HS-27A (cell line): ENCODE data around the gene CDC27.
"Not testable (repeated sequence)": the region's sequence is repeated elsewhere in the genome, so short reads cannot be mapped to it uniquely, and the experiment has no call there.

Experiments
- DNase-seq: peaks from one replicate; pipeline ENCODE4 v3.0.0-alpha.2; 2012; ENCODE audit warnings: low read depth, missing footprints

The CDC27 gene

DNA sequence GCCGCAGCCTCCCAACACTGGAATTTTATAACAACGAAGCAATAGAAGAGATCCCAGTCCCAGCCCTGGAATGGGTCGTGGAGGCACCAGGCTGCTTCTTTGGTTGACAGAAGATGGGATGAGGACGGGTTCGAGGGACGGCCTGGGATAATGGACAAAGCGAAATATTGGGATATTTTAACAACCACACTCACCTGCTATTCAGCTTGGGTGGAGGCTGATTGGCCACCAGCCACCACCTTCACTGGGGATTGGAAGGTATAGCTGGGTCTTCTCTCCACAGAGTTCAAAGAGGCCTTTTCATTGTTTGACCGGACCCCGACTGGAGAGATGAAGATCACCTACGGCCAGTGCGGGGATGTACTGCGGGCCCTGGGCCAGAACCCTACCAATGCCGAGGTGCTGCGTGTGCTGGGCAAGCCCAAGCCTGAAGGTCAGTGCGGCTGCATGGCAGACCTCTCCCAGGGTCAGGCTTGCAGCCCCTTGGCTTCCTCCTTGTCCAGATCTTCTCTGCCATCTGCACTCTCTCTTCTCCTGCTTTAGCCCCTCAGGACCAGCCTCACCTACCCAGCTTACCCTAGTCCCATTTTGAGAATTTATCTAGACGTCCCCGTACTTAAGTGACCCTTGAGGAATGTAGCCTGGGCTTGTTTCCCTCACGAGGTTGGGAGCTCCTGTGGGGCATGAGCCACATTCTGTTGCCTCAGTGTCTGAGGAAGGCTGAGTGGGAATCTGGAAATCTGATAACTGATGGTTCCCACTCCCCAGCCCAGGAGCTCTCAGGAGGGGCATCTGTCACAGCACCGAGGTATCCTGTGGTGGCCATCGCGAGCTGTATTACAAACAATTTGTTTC, 30.8 kb upstream of the CDC27 start:
- no peak for DNase-seq

DNA sequence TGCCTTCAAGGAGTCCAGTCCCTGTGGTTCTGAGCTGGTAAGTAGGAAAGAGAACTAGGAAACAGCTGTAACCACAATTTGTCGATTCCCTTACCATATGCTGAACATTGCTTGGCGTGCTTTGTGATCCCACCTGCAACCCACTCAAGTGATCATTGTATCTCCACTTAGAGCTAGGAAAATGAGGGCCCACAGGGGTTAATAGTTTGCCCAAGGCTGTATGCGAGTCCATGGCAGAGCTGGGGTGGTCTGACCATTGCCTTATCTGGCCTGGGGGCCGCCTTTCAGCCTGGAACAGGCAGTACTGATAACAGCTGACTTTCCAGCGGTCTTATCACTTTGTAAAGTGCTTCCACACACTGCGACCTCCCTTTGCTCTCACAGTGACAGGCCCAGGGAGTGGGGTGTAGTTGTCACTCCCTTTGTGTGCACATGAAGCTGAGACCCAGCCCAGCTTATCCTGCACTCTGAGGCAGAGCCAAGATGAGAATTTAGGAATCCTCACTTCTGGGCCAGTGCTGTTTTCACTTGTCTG, 29.9 kb upstream of the CDC27 start:
- no peak for DNase-seq

DNA sequence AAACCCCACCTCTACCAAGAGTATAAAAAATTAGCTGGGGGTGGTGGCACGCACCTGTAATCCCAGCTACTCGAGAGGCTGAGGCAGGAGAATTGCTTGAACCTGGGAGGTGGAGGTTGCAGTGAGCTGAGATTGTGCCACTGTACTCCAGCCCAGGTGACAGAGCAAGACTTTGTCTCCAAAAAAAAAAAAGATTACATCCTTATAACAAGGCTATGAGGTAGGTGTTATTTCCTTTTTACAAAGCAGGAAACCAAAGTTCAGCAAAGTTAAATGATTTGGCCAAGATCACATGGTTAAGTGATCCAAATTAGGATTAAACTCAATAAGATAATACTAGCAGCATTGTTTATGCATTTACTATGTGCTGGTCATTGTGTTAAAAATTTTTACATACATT, 28.2 kb upstream of the CDC27 start:
- not testable (repeated sequence) for DNase-seq

DNA sequence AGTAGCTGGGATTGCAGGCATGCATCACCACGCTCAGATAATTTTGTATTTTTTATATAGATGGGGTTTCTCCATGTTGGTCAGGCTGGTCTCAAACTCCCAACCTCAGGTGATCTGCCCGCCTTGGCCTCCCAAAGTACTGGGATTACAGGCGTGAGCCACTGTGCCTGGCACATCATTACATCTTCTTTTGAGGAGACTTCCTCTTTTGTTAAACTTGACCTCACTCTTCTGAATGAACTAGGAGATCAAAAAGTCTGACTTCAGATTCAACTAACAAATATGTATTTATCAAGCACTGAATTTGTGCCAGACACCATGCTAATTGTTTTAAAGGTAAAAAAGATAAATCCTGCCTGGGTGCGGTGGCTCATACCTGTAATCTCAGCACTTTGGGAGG, 27.7 kb upstream of the CDC27 start:
- DNase-seq = not testable (repeated sequence)

DNA sequence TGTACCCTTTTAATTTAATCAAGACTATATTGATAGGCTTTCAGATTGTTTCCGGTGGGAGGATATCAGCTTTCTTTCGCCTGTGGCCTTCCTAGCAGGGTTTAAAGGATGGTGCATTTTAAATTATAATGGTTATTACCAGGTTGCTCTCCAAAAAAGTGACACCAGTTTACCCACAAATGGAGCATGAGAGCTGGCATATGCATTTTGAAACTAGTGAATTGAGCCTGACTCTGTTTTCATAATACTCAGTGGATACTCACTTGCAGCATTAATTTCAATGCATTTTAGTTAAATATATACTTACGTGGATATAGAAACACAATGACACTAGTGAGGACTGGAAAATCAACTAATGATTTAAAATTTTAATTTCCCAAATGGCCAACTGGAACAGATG, 25.8 kb upstream of the CDC27 start:
- DNase-seq = no peak

DNA sequence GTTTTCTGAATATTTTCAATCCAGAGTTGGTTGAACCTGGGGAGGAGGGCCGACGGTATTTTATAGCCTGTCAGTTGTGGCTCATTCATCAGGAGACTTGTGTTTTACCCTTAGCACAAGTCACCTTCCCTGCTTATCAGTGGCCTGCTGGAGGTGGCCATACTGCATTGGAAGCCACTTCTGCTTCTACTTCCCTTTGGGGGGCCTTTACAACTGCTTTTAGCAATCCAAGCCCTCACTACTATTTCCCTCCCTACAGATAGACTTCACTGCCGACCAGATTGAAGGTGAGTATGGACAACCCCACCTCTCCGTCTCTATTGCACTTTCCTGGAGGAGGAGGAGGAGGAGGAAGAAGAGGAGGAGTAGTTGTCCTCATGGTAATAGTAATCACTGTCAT, 24.4 kb upstream of the CDC27 start:
- no peak for DNase-seq

DNA sequence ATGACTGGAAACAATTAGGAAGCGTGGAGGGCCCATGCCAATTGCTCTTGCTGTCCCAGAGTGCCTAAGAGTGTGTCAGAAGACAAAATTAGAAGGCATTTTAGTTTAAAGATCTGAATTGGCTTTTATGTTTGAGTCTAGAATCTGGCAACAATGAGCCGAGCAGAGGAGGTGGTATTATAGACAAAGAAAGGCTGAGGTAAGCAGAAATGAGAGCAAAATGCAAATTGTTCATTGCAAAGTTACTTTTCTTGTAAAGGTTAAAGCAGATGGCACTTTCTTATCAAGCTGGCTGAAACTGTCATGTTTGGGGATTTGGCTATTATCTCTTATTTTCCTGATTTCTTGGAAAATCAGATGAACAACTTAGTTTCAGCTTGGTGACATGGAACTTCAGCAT, 23.4 kb upstream of the CDC27 start:
- DNase-seq = no peak

DNA sequence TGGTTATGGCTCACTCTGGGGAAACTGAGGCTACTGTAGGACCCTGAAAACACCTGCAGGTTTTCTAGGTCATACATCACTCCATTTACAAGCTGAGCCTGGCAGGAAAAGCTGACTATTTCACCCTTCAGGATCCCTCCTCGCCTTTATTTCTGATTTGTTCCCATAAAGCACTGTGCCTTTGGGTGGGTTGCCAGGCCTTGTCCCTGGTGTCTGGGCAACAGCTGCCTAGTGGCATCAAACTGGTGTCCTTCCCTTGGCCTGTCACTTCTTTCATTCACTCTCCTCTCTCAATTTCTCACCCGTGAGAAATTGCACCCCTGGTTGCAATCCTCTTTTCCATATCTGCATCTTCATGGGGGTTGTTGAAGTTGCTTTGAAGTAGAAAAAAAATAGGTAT, 21.7 kb upstream of the CDC27 start:
- DNase-seq = no peak

DNA sequence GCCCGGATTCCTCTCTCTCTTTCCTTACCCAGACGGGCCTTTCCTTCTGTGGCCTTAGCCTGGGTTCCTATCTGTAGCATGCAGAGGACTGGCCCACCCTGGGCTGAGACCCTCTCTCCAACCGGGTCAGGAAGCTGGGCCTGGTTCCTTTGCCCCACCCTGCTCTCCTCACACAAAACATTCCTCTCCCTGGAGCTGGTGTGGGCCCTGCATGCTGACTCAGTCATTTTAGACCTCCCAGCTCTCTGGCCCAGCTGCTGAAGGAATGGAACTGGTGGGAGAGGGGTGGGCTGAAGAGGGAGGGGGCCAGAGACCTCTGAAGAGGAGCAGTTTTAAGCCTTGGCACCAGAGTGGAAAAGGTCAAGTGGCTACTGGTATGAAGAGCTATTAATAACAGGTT, 21.0 kb upstream of the CDC27 start:
- no peak for DNase-seq

DNA sequence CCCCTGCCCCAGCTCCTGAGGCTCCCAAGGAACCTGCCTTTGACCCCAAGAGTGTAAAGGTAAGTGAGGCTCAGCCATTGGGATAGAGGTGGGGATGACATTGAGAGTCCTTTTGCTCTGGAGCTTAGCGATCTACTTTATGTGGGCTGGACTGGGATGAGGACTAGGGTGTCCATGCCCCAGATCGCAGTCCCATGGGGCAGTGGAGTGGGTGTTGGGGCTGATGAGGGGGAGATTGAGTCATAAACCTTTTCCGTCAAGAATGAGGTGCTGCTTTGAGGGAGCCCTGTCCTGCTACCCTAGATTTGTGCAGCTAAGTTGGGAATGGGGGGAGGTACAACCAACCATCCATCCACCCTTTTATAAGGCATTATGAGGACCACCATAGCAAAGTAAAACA, 20.4 kb upstream of the CDC27 start:
- no peak for DNase-seq

DNA sequence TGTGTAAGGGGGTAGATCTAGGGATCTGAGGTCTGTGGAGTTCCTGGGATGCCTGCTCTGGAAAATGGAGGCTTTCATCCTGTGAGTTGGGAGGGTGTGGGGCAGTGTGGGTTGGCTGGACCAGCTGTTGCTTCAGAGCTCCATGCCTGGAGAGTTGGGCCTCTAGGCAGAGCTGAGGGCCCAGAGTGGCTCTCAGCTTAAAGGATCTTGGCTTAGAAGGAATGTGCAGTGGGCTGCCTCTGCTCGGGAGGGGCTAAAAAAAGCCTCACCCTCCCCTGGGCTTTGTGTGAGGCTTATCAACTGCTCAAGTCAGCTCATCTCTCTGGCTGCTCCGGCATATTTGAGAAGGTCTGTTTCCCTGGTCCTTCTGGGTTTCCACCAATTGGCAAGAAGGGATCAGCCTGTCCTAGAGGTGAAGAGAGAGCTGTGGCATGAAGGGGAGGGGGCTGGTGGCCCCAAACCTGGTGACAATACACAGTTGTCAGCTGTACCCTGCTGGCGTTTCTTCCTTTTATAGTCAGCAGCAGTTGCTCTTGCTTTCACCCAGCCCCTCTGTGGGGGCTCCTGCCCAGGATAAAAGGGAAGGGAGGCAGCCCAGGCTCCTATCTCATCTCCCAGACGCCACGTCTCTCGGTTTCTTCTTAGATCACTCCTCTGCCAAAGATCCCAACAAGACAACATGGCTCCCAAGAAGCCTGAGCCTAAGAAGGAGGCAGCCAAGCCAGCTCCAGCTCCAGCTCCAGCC, 19.8 kb upstream of the CDC27 start, which contains the start of gene MYL4:
Gene MYL4 (plus strand): TSS at position 605 of the 745 bp plus-strand sequence. CDS start 75 bp downstream, at position 680.
- no peak for DNase-seq

DNA sequence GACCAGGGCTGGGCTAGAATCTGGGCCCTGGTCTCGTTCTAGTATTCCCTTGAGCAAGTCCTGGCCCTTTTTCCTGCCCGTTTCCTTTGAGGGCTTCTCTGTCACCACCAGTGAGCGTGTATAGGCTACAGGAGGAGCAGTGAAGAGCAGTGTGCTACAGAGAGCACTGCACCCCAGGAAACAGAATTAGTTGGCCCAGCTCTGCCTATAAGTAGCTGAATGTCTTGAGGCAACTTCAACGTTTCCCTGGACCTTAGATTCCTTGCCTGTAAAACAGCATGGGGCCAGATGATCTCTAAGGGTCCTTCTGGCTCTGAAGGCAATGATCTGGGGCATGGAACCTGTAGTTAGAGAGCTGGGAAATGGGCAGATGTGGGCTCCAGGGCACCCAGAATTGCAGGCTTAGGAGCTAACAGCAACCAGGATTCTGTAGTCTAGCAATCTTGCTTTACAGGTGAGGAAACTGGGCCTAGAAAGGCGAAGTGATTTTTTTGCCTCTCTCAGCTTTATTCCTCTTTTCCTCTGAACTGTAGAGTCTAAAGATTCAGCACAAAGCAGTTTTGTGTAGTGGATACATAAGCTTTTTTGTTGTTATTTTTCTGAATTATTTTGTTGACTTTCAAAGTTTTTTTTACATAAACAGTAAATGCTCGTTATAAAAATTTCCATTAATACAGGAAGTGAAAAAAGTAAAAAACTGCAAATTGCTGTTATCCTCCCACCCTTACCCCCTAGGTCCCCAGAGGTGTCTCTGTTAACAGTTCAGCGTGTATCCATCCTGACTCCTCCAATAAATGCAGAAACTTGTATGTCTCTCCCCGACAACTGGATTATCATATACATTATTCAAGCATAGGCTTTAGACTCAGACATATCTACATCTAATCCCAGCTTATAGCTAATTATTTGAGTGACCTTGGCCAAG, 18.3 kb upstream of the CDC27 start:
- no peak for DNase-seq

DNA sequence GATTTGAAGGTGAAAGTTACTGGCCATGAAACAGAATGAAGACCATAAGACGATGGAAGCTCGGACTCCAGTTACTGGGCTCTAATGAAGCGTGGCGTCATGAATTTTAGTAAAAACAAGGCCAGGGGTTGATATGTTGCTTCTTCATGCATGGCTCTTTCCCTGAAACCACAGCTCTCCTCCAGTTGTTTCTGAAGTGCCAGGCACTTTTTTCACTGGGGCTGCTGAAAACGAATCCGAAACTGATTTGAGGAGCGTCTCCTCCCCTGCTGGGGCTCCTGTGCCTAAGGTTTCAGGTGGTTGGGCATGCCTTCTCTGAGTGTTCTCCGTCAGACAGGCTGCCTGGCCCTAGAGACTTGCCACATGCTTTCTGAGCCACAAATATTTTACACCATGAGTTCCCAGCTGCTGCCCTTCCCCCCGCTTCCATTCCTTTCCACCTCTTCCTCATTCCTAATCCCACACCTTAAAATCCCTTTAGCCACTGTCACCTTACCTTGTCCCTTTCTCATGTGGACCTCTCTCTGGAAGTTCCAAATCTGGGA, 16.4 kb upstream of the CDC27 start:
- DNase-seq = no peak

DNA sequence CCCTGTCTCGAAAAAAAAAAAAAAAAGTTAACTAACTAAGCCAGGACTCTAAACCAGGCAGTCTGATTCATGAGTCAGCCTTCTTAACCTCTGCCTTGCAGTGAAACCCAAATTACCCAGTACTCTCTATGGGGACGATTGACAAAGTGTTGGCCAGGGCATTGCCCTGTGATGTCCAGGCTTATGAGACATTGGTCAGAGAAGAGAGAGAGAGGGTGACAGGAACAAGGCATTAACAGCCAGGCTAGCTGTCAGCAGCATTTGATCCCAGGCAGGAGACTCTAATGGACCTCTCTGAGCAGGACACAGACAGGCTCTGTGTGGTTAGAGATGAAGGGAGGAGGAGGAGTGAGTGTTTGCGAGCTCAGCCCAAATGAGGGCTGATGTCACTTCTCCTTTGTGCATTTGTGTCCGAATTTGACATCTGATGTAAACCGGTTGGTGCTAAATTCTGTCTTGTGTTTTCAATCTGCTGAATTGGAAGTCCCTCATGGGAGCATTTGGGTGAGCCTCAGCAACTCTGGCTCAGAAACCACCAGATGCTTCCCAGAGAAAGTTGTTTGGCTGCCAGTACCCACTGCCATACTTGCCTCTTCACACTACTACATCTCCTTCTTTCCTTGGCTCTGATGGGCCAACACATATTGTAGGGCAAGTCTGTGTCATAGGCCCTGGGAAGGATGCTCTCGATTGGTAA, 15.8 kb upstream of the CDC27 start:
- DNase-seq = peak; percentile 48

DNA sequence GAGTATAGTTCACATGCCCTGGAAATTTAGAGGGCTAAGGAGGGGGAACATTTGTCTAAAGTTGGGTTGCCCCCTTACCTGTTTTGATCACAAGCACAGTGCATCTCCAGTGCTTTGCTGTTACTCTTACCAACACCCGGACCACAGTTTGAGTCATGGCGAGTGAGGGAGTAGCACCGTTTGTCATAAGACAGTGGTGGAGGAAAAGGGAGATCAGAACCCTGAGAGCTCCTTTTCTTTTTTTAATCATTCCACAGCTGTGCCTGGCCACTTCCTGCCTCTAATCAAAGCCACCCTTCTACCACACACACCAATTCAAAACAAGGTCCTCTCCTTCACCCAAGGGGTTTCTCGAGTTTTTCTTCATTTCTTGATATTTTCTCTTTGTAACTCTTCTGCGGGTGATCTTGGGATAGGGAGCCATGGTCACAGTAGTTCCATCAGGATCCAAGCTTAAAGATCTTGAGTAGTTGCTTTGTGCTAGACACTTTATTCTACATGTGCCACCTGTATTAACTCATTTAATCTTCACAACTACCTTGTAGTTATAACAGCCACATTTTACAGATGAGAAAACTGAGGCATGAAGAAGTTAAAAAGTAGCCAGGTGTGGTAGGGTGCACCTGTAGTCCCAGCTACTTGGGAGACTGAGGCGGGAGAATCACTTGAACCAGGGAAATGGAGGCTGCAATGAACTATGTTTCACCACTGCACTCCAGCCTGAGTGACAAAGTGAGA, 15.1 kb upstream of the CDC27 start:
- no peak for DNase-seq

DNA sequence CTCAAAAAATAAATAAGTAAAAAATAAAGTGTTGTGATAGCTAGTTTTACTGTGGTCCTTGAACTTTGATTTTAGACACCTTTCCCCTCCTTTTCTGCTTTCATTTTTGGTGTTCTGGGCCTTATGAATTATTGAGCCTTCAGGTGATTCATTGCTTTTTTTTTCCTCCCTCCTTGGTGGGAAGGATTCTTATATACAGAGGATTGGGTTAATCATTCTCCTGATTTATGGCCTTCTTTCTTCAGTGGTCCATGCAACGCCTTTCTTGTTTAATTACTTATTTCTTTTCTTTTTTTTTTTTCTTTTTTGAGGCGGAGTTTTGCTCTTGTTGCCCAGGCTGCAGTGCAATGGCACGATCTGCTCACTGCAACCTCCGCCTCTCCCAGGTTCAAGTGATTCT, 12.1 kb upstream of the CDC27 start:
- DNase-seq = no peak

DNA sequence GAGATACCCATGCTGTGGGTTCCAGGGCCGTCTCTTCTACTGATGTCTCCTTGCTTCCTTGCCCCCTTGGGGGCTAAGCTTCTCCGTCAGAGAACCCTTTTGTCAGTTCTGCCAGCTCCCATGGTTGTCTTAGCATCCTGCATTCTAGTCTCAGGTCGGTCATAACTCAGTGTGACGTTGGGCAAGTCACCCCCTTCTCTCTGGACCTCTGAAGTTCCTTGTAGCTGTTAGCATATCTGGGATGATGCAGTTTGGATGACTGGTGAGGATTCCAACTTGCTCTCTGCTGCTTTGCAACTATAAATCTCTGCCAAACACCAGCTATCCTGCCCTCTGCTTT, 11.2 kb upstream of the CDC27 start:
- DNase-seq = no peak

DNA sequence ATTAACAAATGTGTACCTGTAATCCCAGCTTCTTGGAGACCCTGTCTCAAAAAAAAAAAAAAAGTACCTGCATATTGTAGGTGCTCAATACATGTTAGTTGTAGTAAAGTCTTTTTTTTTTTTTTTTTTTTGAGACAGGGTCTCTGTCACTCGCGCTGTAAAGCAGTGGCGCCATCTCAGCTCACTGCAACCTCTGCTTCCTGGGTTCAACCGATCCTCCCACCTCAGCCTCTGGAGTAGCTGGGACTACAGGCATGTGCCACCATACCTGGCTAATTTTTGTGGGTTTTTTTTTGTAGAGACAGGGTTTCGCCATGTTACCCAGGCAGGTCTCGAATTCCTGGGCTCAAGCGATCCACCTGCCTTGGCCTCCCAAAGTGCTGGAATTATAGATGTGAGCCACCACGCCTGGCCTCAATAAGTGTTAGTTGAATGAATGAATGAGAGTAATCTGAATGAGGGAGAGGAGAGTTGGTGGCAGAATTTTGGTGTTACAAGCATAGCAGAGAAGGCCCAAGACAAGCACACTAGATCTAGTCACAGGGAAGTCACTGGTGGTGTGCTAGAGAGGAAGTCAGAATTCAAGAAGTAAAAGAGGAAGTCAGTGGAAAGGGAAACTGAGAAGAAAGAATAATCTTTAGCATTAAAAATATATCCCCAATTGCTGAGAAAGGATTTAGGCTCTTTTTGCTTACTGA, 10.7 kb upstream of the CDC27 start:
- no peak for DNase-seq

DNA sequence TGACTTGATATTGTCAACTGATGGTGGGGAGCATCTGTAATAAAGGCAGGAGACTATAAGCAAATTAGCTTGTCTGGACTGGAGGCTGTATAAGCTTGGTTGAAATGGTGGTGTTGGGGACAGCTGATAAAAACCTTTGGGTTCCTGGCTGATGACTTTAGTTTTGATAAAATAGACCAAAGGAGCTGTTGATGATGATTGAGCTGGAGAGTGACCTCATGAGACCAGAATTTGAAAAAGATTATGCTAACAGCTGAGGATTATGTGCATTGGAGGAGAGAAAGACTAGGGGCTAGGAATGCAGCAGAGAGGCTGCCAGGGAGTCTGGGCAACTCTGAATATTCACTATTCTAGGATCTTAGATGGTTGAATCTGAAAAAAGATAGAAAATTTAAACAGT, 8.7 kb upstream of the CDC27 start:
- no peak for DNase-seq

DNA sequence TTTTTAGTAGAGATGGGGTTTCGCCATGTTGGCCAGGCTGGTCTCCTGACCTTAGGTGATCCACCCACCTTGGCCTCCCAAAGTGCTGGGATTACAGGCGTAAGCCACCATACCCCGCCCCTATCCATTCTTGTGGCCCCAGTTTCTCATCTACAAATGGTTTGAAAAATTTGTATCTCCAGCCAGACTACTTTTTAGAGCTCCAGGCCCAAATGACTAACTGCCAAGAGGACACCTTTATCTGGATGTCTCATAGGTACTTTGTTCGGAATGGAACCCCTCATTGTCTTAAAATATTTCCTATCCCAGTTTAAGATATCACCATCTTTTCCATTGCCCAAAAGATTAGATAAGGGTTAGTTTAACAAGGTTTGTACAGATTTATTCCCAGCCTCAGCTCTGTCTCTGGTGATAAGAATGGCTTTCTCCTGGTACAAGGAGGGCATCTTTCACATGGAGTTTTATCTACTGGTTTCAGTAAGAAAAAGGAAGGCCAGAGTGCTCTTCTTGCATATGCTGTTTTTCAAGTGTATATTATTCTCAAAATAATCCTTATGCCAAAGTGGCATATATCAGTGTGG, 4.9 kb upstream of the CDC27 start:
- no peak for DNase-seq
